ENCODE measurements around the gene ADGB.
"Not testable (repeated sequence)": the region's sequence is repeated elsewhere in the genome, so short reads cannot be mapped to it uniquely, and the experiment has no call there.

Gene ADGB

DNA sequence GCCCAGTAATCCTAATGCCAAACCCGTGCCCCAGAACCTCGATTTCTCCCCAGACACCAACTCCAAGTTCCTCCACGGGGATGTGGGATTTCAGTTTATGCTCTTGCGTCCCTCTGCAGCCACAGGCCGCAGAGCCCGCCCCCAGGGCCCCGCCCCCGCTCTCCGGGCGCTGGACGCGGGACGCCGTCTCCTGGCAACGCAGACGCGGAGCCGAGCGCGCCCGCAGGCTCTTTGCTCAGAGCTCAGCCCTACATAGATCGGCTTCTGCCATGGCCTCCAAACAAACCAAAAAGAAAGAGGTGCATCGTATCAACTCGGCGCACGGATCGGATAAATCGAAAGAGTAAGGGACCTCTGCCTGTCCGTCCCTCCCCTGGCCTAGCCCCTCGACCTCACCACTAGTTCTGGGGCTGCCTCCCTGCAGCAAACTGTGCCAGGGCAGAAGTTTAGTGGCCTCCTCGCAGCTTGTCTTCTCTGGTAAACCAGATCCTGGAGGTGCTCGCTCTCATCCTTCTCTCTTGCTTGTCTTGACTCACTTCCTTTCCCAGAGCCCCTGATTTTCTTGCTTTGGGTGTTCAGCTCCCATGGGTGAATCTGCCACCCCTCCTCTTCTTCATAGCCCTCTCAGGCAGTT, at the start of gene ADGB:
Gene ADGB (plus strand): TSS at position 201 of the 634 bp plus-strand sequence. CDS start 69 bp downstream, at position 270.
- DNase-seq (ENCODE audit: low spot score) = no peak

DNA sequence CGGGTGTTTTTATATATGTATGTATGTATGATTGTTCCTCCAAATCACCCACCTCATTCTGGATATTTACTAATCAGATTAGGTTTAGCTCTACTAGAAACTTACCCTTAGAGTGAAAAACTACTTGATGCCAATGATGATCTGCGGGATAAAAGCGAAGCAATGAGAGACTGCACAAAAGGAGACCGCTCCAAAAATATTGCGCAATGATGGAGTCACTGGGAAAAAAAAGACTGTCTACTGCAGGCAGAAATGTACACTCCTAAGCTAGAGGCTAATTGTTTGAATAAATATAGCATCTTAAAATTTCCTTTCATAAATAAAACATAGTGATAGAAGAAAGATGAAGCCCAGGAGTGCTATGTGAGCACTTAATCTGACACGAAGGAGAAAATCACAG, 47.9 kb upstream of the ADGB start:
- no peak for DNase-seq (ENCODE audit: low spot score)

DNA sequence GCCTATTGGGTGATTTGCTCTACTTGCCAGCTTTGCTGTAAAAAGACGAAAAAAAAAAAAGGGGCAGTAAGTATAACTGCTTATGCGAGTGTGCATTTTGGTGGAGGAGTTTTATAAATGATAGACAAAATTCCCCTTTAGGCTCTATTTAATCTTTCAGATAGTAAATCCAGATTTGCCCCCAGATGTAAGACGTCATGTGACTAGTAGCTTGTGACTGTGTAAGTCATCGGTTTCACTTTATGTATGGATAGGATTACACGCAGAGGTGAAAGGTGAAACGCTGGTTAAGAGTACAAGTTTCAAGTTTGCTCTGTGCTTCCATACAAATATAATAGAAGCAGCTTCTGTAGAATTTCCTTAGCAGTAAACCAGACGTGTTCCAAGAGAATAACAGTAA, 47.2 kb upstream of the ADGB start:
- no peak for DNase-seq (ENCODE audit: low spot score)

DNA sequence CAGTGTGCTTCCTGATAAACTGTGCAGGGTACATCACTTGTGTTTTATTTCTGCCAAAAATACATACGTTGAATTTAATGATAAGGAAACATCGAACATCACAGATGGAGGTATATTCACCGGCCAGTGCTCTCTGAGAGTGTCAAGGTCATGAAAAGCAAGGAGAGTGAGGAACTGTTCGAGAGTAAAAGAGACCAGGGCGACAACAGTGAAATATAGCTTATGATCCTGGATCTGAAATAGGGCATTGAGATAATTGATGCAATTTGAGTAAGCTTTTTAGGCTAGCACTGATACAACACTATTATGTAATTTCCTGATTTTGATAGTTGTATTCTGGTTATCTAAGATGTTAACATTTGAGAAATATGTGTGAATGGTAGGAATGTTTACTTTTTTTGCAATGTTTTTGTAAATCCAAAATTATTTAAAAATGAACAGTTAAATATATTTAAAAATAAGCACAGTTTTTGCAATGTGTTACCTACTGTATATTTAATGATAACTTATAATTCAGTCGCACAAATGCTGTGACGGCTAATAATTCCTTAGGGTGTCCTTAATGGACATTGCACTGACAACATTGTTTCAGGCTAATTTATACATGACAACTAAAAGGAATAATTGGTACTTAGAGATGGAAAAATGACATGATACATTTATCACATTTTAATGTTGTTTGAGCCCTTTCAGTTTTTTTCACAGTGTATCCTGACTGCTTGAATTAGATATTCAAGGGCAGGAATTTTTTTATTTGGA, 45.2 kb upstream of the ADGB start:
- no peak for DNase-seq (ENCODE audit: low spot score)

DNA sequence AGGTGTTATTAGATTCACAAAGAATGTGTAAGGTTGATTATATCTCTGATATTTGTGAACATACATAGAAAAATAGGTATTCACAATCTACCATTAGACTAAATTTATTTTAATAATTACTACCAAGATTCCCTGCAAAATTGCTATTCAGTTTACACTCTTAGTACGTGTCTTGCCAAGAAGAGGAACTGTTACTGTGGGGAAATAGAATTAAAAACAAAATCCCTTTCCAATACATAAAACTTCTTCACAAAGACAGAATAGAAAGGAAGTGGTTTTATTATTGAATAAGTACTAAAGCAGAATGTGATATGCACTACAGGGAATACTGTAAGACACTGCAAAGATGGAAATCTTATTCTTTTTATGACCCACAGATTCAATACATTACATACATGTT, 38.2 kb upstream of the ADGB start:
- no peak for DNase-seq (ENCODE audit: low spot score)

DNA sequence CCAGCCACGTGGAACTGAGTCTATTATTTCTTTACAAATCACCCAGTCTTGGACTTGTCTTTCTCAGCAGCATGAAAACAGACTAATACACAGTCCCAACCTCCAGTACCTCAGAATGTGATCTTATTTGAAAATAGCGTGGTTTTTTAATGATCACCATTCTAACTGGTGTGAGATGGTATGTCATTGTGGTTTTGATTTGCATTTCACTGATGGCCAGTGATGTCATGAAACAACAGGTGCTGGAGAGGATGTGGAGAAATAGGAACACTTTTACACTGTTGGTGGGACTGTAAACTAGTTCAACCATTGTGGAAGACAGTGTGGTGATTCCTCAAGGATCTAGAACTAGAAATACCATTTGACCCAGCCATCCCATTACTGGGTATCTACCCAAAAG, 32.1 kb upstream of the ADGB start:
- DNase-seq (ENCODE audit: low spot score) = not testable (repeated sequence)

DNA sequence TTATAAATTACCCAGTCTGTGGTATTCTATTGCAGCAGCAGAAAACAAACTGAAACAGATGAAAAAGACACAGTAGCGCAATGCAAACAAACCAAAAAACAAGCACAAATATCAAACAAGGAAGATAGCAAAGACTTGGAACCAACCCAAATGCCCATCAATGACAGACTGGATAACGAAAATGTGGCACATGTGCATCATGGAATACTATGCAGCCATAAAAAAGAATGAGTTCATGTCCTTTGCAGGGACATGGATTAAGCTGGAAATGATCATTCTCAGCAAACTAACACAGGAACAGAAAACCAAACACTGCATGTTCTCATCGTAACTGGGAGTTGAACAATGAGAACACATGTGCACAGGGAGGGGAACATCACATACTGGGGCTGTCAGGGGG, 30.2 kb upstream of the ADGB start:
- DNase-seq (ENCODE audit: low spot score) = not testable (repeated sequence)

DNA sequence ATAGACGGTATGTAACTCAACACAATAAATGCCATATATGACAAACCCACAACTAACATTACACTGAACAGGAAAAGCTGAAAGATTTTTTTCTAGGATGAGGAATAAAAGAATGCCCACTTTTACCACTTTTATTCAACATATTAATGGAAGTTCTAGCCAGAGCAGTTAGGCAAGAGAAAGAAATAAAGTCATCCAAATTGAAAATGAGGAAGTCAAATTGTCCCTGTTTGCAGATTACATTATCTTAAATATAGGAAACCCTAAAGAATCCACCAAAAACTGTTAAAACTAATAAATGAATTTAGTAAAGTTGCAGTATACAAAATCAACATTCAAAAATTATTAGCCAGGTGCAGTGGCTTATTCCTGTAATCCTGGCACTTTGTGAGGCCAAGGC, 24.6 kb upstream of the ADGB start:
- DNase-seq (ENCODE audit: low spot score) = no peak

DNA sequence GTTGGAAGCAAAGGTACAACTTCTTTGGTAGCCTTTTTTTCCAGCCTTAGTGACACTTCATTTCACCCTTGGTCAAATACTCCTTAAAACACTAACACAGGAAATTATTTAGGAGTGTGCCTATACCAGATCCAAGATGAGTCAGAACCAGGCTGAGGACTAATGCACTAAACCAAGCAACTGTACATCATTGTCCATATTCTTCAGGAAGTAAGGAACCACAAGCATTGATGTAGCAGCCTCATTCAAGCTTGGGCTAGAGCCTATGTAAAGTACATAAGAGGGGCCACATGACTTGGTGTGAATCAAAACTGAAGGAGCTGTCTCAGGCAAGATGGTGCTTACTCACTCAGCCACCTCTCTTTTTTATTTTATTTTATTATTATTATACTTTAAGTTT, 20.7 kb upstream of the ADGB start:
- DNase-seq (ENCODE audit: low spot score) = no peak

DNA sequence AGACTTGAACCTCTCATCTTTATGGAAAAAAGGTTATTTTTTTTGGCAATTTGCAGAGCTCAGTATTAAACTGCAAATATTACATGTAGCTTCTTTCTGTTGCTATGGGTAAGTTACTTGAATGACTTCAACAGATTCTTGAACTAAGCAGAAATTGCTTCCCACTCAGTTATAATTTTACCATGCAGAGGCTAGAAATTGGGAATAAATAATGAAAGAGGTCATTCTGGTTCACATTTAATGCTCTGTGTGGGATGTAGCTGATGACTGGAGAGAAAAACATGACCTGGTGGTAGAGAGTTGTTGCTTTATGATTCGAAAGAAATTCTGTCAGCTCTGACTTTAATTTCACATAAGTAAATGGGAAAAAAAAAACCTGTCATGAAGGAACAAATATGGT, 16.8 kb upstream of the ADGB start:
- no peak for DNase-seq (ENCODE audit: low spot score)

DNA sequence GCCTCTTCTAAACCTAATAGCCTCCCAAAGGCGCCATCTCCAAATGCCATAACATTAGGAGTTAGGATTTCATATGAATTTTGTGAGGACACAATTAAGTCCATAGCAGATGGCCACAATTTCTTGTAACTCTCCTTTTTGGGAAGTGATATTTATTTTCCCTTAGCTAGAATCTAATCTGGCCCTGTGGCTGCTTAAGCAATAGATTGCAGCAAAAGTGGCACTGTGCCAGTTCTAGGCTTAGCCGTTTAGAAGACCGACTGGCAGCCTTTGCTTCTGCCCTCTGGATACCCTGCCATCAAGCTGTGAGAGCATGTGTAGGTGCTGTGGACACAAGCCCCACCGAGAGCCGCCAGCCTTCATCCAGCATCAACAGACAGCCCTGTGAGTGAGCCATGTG, 15.9 kb upstream of the ADGB start:
- DNase-seq (ENCODE audit: low spot score) = no peak

DNA sequence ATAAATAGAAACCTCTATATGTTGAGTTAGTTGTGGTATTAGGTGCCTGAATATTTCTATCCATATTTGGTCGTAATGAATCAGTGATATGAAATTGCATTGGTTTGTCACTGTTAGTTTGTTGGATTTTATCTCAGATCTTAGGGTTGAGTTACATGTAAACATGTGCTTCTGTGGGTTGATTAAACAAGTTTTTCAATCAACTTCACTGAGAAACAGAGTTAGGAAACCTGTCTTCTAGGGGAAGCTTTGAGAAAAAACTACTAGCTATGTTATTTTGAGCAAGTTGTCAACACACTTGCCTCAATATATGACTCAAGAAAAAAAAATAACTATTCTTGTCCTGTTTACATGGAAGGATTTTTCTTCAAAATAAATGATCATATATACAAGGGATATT, 14.8 kb upstream of the ADGB start:
- no peak for DNase-seq (ENCODE audit: low spot score)

DNA sequence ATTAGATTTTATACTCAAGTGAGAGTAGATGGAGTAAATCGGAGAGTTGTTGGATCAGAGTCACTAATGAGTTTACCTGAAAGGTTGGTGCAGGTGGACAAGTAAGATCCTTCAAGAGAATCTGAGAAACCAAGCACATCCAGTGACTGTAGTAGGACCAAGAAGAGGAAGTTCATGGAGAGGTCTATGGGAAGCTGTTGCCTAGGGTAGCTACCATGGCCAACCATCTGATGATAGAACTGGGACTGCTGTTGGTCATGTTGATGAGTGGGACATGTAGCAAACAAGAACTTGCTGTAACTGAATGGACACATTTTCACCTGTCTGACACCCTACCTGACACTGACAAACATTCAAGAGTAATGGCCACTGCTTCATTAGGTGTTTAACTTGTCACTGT, 11.3 kb upstream of the ADGB start:
- no peak for DNase-seq (ENCODE audit: low spot score)

DNA sequence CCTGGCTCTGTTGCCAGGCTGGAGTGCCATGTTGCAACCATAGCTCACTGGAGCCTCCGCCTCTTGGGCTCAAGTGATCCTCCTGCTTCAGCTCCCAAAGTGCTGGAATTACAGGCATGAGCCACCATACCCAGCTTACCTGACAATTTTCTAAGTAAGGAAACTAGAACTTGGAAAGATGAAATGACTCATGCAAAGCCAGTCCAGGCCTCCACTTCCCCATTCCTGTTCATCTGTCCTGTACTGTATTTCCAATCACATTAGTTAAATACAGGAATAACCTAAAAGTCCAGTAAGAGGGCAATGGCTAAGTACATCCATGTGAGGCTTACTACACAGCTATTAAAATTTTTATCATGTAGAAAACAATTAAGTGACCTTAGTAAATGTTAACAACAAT, 8.3 kb upstream of the ADGB start:
- no peak for DNase-seq (ENCODE audit: low spot score)

DNA sequence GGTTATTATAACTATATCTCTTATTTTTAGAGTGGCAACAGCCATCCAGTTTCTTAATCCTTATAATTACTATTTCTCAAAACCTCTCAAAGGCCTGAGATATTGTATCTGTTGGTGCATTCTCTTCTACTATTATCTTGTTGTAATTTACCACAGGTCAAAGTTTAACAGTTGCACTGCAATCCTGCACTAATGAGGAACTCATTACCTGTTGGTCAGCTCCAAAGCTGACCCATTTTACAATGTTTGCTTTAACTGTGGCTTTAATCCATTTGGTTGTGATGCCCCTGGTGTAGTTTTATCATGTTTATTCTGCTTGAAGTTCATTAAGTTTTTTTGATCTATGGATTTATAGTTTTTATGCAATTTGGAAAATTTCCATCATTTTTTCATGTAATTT, 6.3 kb upstream of the ADGB start:
- DNase-seq (ENCODE audit: low spot score) = no peak

DNA sequence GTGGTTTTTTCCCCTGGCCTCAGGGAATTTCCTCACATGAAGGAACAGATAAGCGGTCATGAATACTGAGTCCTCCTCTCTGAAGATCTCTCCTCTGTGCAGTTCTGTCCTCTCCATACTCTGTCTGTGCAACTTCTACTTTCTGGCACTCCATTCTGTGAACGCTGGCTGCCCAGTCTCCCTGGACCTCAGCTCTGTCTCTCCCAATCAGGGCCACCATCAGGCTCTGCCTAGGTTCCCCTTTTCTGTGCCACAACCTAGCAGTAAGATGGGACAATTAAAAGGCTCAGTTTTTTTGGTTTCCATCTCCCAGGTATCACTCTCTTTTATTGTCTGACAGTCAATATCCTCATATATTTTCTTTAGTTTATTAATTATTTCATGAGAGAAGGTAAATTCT, 4.8 kb upstream of the ADGB start:
- no peak for DNase-seq (ENCODE audit: low spot score)

DNA sequence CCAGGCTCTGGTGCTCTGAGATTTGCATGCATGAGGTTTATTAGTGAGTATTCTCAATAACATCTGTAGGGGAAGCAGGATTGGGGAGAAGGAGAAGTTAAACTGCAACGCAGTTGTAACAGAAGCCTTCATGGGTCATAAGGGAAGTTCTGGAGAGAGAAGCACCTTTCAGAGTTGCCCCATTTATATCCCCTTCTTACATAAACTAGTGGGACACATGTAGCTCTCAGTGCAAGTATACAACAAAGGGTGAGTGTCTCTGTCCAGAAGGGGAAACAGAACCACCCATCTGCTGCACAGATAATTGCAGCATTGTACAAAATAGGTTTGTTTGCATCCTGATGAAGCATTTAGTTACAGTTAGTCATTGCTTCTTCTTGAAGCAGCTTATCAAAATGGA, 4.3 kb upstream of the ADGB start:
- no peak for DNase-seq (ENCODE audit: low spot score)

DNA sequence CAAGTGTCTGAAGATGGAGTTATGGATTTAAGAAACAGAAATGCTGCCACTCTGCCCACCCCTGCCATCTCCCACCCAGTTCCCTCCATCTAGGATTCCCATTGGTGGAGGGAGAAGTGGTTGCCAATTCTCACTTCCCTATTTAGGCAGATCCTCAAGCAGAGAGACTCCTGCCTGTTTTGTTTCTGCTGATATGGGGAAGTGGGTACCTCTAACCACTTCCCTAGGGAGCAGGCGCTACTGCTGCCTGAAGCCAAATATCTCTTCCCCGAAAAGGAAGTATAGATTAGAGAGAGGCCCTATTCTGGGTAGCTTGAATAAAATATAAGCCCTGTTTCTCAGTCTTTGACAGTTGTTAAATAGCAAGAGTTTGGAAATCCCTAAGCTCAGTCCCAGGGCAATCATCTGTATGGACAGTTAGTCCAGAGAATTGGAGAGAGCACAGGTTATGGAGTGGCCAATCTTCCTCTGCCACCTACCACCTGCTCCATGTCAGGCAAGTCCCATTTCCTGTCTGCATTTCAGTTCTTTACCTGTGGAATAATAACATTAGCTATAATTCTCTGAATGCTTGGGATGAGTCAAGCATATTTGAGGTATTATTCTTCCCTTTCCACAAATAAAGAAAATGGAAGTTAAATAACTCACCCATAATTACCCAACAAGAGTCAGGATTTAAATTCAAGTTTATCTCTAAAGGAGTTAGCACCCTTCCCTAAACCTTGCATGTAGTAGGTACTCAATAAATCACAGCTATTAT, 2.6 kb upstream of the ADGB start:
- DNase-seq (ENCODE audit: low spot score) = no peak

DNA sequence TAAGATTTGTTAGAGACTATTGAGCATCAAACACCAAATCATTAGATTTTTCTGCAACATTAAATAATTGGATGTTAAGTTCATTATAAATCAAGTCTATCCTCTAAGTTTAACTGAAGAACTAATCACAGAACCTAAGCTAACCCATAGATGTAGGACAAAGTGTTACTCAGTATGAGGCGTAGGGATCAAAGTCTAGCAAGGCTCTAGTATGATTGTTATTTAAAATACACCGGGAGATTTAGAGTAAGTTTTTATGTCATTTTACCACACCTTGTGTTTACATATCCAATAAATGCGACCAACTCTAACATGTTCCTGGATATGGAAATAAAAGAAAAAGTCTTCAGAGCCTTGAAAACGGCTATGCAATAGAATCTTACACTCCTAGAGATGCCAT, 2.6 kb downstream of the ADGB start:
- no peak for DNase-seq (ENCODE audit: low spot score)

DNA sequence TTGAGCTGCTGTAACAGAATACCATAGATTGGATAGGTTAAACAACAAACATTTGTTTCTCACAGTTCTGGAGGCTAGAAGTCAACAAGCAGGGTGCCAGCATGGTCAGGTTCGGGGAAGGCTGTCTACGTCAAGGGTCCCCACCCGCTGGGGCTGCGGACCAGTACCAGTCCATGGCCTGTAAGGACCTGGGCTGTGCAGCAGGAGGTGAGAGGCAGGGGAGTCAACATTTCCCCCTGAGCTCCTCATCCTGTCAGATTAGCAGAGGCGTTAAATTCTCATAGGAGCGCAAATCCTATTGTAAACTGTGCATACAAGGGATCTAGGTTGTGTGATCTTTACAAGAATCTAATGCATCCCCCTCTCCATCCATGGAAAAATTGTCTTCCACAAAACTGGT, 3.8 kb downstream of the ADGB start:
- no peak for DNase-seq (ENCODE audit: low spot score)

DNA sequence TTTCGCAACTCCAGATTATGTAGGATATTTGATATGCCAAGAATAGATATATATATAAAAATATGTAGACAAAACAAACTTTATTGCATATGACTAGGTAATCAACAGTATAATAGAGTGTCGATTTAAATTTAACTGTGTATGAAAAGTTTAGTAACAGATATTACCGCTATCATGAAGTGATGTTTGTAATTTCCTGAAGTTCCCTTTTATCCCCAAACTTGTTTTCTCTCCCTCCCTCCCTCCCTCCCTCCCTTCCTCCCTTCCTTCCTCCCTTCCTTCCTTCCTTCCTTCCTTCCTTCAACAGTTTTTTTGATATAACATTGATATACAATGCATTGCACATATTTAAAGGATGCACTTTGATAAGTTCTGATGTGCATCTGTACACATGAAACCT, 15.2 kb downstream of the ADGB start:
- DNase-seq (ENCODE audit: low spot score) = no peak

DNA sequence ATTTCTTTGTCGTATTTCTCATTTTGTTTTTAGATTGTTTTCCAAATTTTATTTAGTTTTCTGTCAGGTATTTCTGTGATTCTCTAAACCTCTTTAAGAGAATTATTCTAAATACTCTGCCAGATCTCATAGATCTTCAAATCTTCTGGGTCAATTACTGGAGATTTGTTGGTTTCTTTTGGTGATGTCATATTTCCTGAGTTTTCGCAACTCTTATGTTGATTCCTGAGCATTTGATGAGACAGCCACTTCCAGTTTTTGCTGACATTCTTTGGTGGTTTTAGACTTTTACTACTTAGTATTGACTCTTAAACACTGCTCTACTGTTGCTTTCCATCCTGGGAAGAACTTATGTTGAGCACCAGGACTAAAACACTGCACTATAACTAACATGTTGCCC, 21.9 kb downstream of the ADGB start:
- no peak for DNase-seq (ENCODE audit: low spot score)

DNA sequence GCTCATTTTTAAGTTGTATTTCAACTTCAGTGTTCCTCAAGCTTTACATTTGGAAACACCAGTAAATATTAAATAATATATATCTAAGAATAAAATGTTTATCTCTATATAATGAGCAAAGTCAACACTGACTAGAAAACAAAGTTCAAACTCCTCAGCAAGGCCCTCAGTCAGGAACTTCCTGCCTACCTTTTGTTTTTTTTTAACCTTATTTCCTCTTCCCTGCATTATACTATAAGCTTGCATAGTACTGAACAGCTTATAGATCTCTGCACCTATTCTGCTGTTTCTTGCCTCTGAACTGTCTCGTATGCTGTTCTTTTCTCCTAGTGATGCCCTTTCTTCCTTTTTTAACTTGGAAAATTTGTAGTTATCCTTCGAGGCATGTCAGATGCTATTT, 29.6 kb downstream of the ADGB start:
- no peak for DNase-seq (ENCODE audit: low spot score)
